ENCODE results near the gene BCORL1.
A peak's percentile ranks its signal among the peaks of the same experiment; 100 is the strongest.

Gene BCORL1

GRCh38 chrX:129982300-129983251 is at the start of gene BCORL1:
Gene BCORL1 (plus strand): TSS chrX:129982635. CDS start chrX:130005232, 22,597 bp downstream.
- Mint-ChIP-seq H3K27ac (peak within 1 kb of the TSS; percentile 85), H3K9me3 (no peaks in the 10 kb centered on the region), H3K27me3 (peaks cover 19% of the 10 kb centered on the region), H3K4me3 (no peak within 1 kb of the TSS), H3K36me3 (ENCODE audit: low read depth) (no peaks in the 10 kb centered on the region), H3K4me1 (ENCODE audit: low read depth) (peaks cover 18% of the 10 kb centered on the region)
- peak; percentile 85 for DNase-seq

- H3K36me3 Mint-ChIP-seq (ENCODE audit: low read depth), result peaks cover 19% of the 10 kb centered on the region
- peak; percentile 39 for DNase-seq
- H3K4me3 Mint-ChIP-seq, result peak overlapping the region; percentile 56
- H3K9me3 Mint-ChIP-seq, result no peaks in the 10 kb centered on the region
- no peak overlapping the region for H3K27ac Mint-ChIP-seq
- peaks cover 21% of the 10 kb centered on the region for H3K27me3 Mint-ChIP-seq
- H3K4me1 Mint-ChIP-seq (ENCODE audit: low read depth), result peaks cover 5% of the 10 kb centered on the region
These were observed 49.6 kb upstream of the BCORL1 start for GRCh38 chrX:129932821-129933321.

- H3K27ac Mint-ChIP-seq, result no peak overlapping the region
- H3K4me1 Mint-ChIP-seq (ENCODE audit: low read depth), result peaks cover 9% of the 10 kb centered on the region
- no peak for DNase-seq
- H3K27me3 Mint-ChIP-seq, result peaks cover 21% of the 10 kb centered on the region
- H3K4me3 Mint-ChIP-seq, result peak overlapping the region; percentile 32
- H3K36me3 Mint-ChIP-seq (ENCODE audit: low read depth), result peaks cover 15% of the 10 kb centered on the region
- no peaks in the 10 kb centered on the region for H3K9me3 Mint-ChIP-seq
These were observed 48.7 kb upstream of the BCORL1 start for GRCh38 chrX:129933700-129934099.

- Mint-ChIP-seq H3K36me3 (ENCODE audit: low read depth) (peaks cover 7% of the 10 kb centered on the region), H3K4me3 (no peak overlapping the region), H3K27me3 (peaks cover 25% of the 10 kb centered on the region)
These were observed 48.0 kb upstream of the BCORL1 start for GRCh38 chrX:129934461-129934860.

GRCh38 chrX:129934952-129935351 is 47.5 kb upstream of the BCORL1 start:
- Mint-ChIP-seq H3K27me3 (peaks cover 26% of the 10 kb centered on the region), H3K9me3 (no peaks in the 10 kb centered on the region), H3K4me1 (ENCODE audit: low read depth) (peaks cover 9% of the 10 kb centered on the region), H3K27ac (no peak overlapping the region), H3K4me3 (no peak overlapping the region), H3K36me3 (ENCODE audit: low read depth) (peaks cover 4% of the 10 kb centered on the region)
- DNase-seq, result no peak

More at GRCh38 chrX:129934461-129934860, 48.0 kb upstream of the BCORL1 start:
- Mint-ChIP-seq H3K4me1 (ENCODE audit: low read depth) (peaks cover 9% of the 10 kb centered on the region), H3K27ac (no peak overlapping the region), H3K9me3 (no peaks in the 10 kb centered on the region)
- DNase-seq, result no peak

GRCh38 chrX:129938081-129938480 is 44.4 kb upstream of the BCORL1 start:
- no peak overlapping the region for H3K27ac Mint-ChIP-seq

GRCh38 chrX:129939986-129940385 is 42.4 kb upstream of the BCORL1 start:
- H3K27ac Mint-ChIP-seq, result no peak overlapping the region
- DNase-seq, result no peak
- peaks cover 4% of the 10 kb centered on the region for H3K4me1 Mint-ChIP-seq (ENCODE audit: low read depth)
- no peaks in the 10 kb centered on the region for H3K36me3 Mint-ChIP-seq (ENCODE audit: low read depth)
- peaks cover 11% of the 10 kb centered on the region for H3K27me3 Mint-ChIP-seq
- no peak overlapping the region for H3K4me3 Mint-ChIP-seq
- no peaks in the 10 kb centered on the region for H3K9me3 Mint-ChIP-seq

More at GRCh38 chrX:129938081-129938480, 44.4 kb upstream of the BCORL1 start:
- DNase-seq, result no peak
- H3K36me3 Mint-ChIP-seq (ENCODE audit: low read depth), result no peaks in the 10 kb centered on the region
- no peaks in the 10 kb centered on the region for H3K9me3 Mint-ChIP-seq
- peaks cover 27% of the 10 kb centered on the region for H3K27me3 Mint-ChIP-seq
- no peak overlapping the region for H3K4me3 Mint-ChIP-seq
- peaks cover 4% of the 10 kb centered on the region for H3K4me1 Mint-ChIP-seq (ENCODE audit: low read depth)

GRCh38 chrX:129940721-129941120 is 41.7 kb upstream of the BCORL1 start:
- no peaks in the 10 kb centered on the region for H3K36me3 Mint-ChIP-seq (ENCODE audit: low read depth)
- no peak for DNase-seq
- no peaks in the 10 kb centered on the region for H3K9me3 Mint-ChIP-seq
- H3K27me3 Mint-ChIP-seq, result peaks cover 11% of the 10 kb centered on the region
- no peak overlapping the region for H3K4me3 Mint-ChIP-seq
- peaks cover 4% of the 10 kb centered on the region for H3K4me1 Mint-ChIP-seq (ENCODE audit: low read depth)
- no peak overlapping the region for H3K27ac Mint-ChIP-seq

- DNase-seq, result no peak
- H3K27me3 Mint-ChIP-seq, result peaks cover 7% of the 10 kb centered on the region
- H3K4me1 Mint-ChIP-seq (ENCODE audit: low read depth), result no peaks in the 10 kb centered on the region
- no peak overlapping the region for H3K27ac Mint-ChIP-seq
- no peaks in the 10 kb centered on the region for H3K9me3 Mint-ChIP-seq
- no peak overlapping the region for H3K4me3 Mint-ChIP-seq
- no peaks in the 10 kb centered on the region for H3K36me3 Mint-ChIP-seq (ENCODE audit: low read depth)
These were observed 37.3 kb upstream of the BCORL1 start for GRCh38 chrX:129945131-129945530.

- no peak for DNase-seq
- H3K36me3 Mint-ChIP-seq (ENCODE audit: low read depth), result no peaks in the 10 kb centered on the region
- no peaks in the 10 kb centered on the region for H3K9me3 Mint-ChIP-seq
- H3K27me3 Mint-ChIP-seq, result peaks cover 18% of the 10 kb centered on the region
- H3K4me1 Mint-ChIP-seq (ENCODE audit: low read depth), result peaks cover 16% of the 10 kb centered on the region
- peak overlapping the region; percentile 35 for H3K4me3 Mint-ChIP-seq
- H3K27ac Mint-ChIP-seq, result no peak overlapping the region
These were observed 29.1 kb upstream of the BCORL1 start for GRCh38 chrX:129953334-129953648.

- peak overlapping the region; percentile 35 for H3K4me3 Mint-ChIP-seq
- no peaks in the 10 kb centered on the region for H3K9me3 Mint-ChIP-seq
- no peak for DNase-seq
- peaks cover 20% of the 10 kb centered on the region for H3K27me3 Mint-ChIP-seq
- no peaks in the 10 kb centered on the region for H3K36me3 Mint-ChIP-seq (ENCODE audit: low read depth)
- peak overlapping the region; percentile 23 for H3K27ac Mint-ChIP-seq
- peaks cover 16% of the 10 kb centered on the region for H3K4me1 Mint-ChIP-seq (ENCODE audit: low read depth)
These were observed 28.6 kb upstream of the BCORL1 start for GRCh38 chrX:129953881-129954280.

GRCh38 chrX:129954804-129955203 is 27.6 kb upstream of the BCORL1 start:
- Mint-ChIP-seq H3K36me3 (ENCODE audit: low read depth) (no peaks in the 10 kb centered on the region), H3K4me3 (no peak overlapping the region), H3K4me1 (ENCODE audit: low read depth) (peaks cover 16% of the 10 kb centered on the region), H3K9me3 (no peaks in the 10 kb centered on the region), H3K27me3 (peaks cover 21% of the 10 kb centered on the region), H3K27ac (no peak overlapping the region)
- no peak for DNase-seq

GRCh38 chrX:129955682-129956081 is 26.8 kb upstream of the BCORL1 start:
- no peak overlapping the region for H3K27ac Mint-ChIP-seq
- no peaks in the 10 kb centered on the region for H3K36me3 Mint-ChIP-seq (ENCODE audit: low read depth)
- H3K27me3 Mint-ChIP-seq, result peaks cover 23% of the 10 kb centered on the region
- H3K4me3 Mint-ChIP-seq, result no peak overlapping the region
- H3K9me3 Mint-ChIP-seq, result no peaks in the 10 kb centered on the region
- H3K4me1 Mint-ChIP-seq (ENCODE audit: low read depth), result peaks cover 16% of the 10 kb centered on the region
- no peak for DNase-seq

- Mint-ChIP-seq H3K9me3 (no peaks in the 10 kb centered on the region), H3K27me3 (peaks cover 23% of the 10 kb centered on the region), H3K4me3 (no peak overlapping the region), H3K27ac (no peak overlapping the region), H3K36me3 (ENCODE audit: low read depth) (no peaks in the 10 kb centered on the region), H3K4me1 (ENCODE audit: low read depth) (peaks cover 16% of the 10 kb centered on the region)
- no peak for DNase-seq
These were observed 26.3 kb upstream of the BCORL1 start for GRCh38 chrX:129956145-129956544.

GRCh38 chrX:129956765-129957164 is 25.7 kb upstream of the BCORL1 start:
- Mint-ChIP-seq H3K9me3 (no peaks in the 10 kb centered on the region), H3K4me1 (ENCODE audit: low read depth) (peaks cover 22% of the 10 kb centered on the region), H3K4me3 (peak overlapping the region; percentile 53), H3K27ac (no peak overlapping the region), H3K27me3 (peaks cover 22% of the 10 kb centered on the region), H3K36me3 (ENCODE audit: low read depth) (no peaks in the 10 kb centered on the region)
- DNase-seq, result no peak

Data from activated T-cell treated with anti-CD3 and anti-CD28 coated beads, Interleukin-2, amount 50 U/mL, for 24 hours (primary cell).